Measurements from ENCODE around the gene VKORC1. TPM values are rescaled to one million over a fixed set of nuclear protein-coding genes. Genes with fewer than 3 reads are reported as not detected.

Gene VKORC1
- polyA plus RNA-seq, 4 donors, result 54.4 to 87.8 (median 80.6) TPM

GRCh38 chr16:31080035-31080629 lies 14.5 kb downstream of the VKORC1 start:
- Histone ChIP-seq H3K9me3 (ENCODE audit: control insufficient read depth in 2 of 2, insufficient read depth in 1 of 2, low read depth in 1 of 2, low read length in 1 of 2) (no peaks in the 10 kb centered on the region), H3K27me3 (ENCODE audit: control insufficient read depth in 3 of 3, insufficient read depth in 3 of 3, low read length in 3 of 3) (no peaks in the 10 kb centered on the region), H3K36me3 (ENCODE audit: control insufficient read depth in 3 of 3, insufficient read depth in 2 of 3, low read depth in 1 of 3, low read length in 3 of 3) (peaks cover 16 to 91% (median 22%) of the 10 kb centered on the region in 3 donors), H3K4me1 (ENCODE audit: control insufficient read depth in 3 of 3, insufficient read depth in 2 of 3, low read depth in 1 of 3, low read length in 2 of 3) (peaks cover 0 to 2% (median 0%) of the 10 kb centered on the region in 3 donors), H3K4me3 (ENCODE audit: low read depth in 1 of 3, low read length in 3 of 3) (no peak overlapping the region), H3K27ac (ENCODE audit: low read depth in 1 of 3, low read length in 2 of 3) (no peak overlapping the region)
- FAIRE-seq (no peak), DNase-seq (no peak)
- WGBS, 3 donors, result 96 to 98% (median 97%) methylated on average over 36 to 40 of the region's 40 CpGs

GRCh38 chr16:31079342-31079944 lies 15.2 kb downstream of the VKORC1 start:
- Histone ChIP-seq H3K27me3 (ENCODE audit: control insufficient read depth in 3 of 3, insufficient read depth in 3 of 3, low read length in 3 of 3) (no peaks in the 10 kb centered on the region), H3K36me3 (ENCODE audit: control insufficient read depth in 3 of 3, insufficient read depth in 2 of 3, low read depth in 1 of 3, low read length in 3 of 3) (peaks cover 16 to 85% (median 20%) of the 10 kb centered on the region in 3 donors), H3K27ac (ENCODE audit: low read depth in 1 of 3, low read length in 2 of 3) (no peak overlapping the region), H3K9me3 (ENCODE audit: control insufficient read depth in 2 of 2, insufficient read depth in 1 of 2, low read depth in 1 of 2, low read length in 1 of 2) (no peaks in the 10 kb centered on the region), H3K4me1 (ENCODE audit: control insufficient read depth in 3 of 3, insufficient read depth in 2 of 3, low read depth in 1 of 3, low read length in 2 of 3) (peaks cover 0 to 2% (median 0%) of the 10 kb centered on the region in 3 donors), H3K4me3 (ENCODE audit: low read depth in 1 of 3, low read length in 3 of 3) (no peak overlapping the region)
- FAIRE-seq, result no peak
- 86 to 95% (median 95%) methylated on average over 13 of the region's 13 CpGs for WGBS, 3 donors
- no peak for DNase-seq

GRCh38 chr16:31078597-31079341 lies 15.8 kb downstream of the VKORC1 start:
- Histone ChIP-seq H3K4me1 (ENCODE audit: control insufficient read depth in 3 of 3, insufficient read depth in 2 of 3, low read depth in 1 of 3, low read length in 2 of 3) (peaks cover 0 to 2% (median 0%) of the 10 kb centered on the region in 3 donors), H3K4me3 (ENCODE audit: low read depth in 1 of 3, low read length in 3 of 3) (no peak overlapping the region), H3K27me3 (ENCODE audit: control insufficient read depth in 3 of 3, insufficient read depth in 3 of 3, low read length in 3 of 3) (no peaks in the 10 kb centered on the region), H3K36me3 (ENCODE audit: control insufficient read depth in 3 of 3, insufficient read depth in 2 of 3, low read depth in 1 of 3, low read length in 3 of 3) (peaks cover 16 to 78% (median 19%) of the 10 kb centered on the region in 3 donors), H3K9me3 (ENCODE audit: control insufficient read depth in 2 of 2, insufficient read depth in 1 of 2, low read depth in 1 of 2, low read length in 1 of 2) (no peaks in the 10 kb centered on the region), H3K27ac (ENCODE audit: low read depth in 1 of 3, low read length in 2 of 3) (no peak overlapping the region)
- no peak for DNase-seq
- FAIRE-seq, result no peak
- WGBS, 3 donors, result 92 to 94% (median 94%) methylated on average over 15 of the region's 15 CpGs

GRCh38 chr16:31077592-31078396 lies 16.8 kb downstream of the VKORC1 start:
- Histone ChIP-seq H3K4me1 (ENCODE audit: control insufficient read depth in 3 of 3, insufficient read depth in 2 of 3, low read depth in 1 of 3, low read length in 2 of 3) (peaks cover 0 to 2% (median 0%) of the 10 kb centered on the region in 3 donors), H3K4me3 (ENCODE audit: low read depth in 1 of 3, low read length in 3 of 3) (no peak overlapping the region), H3K27me3 (ENCODE audit: control insufficient read depth in 3 of 3, insufficient read depth in 3 of 3, low read length in 3 of 3) (no peaks in the 10 kb centered on the region), H3K9me3 (ENCODE audit: control insufficient read depth in 2 of 2, insufficient read depth in 1 of 2, low read depth in 1 of 2, low read length in 1 of 2) (no peaks in the 10 kb centered on the region), H3K36me3 (ENCODE audit: control insufficient read depth in 3 of 3, insufficient read depth in 2 of 3, low read depth in 1 of 3, low read length in 3 of 3) (peaks cover 16 to 68% (median 16%) of the 10 kb centered on the region in 3 donors), H3K27ac (ENCODE audit: low read depth in 1 of 3, low read length in 2 of 3) (no peak overlapping the region)
- no peak for FAIRE-seq
- WGBS, 3 donors, result 93 to 96% (median 96%) methylated on average over 30 of the region's 30 CpGs
- no peak for DNase-seq

GRCh38 chr16:31077024-31077423 lies 17.6 kb downstream of the VKORC1 start:
- no peaks in the 10 kb centered on the region for H3K9me3 ChIP-seq (ENCODE audit: control insufficient read depth in 2 of 2, insufficient read depth in 1 of 2, low read depth in 1 of 2, low read length in 1 of 2)
- 97 to 98% (median 97%) methylated on average over 12 to 13 of the region's 13 CpGs for WGBS, 3 donors
- DNase-seq (no peak), FAIRE-seq (no peak)
- H3K4me3 ChIP-seq (ENCODE audit: low read depth in 1 of 3, low read length in 3 of 3), result no peak overlapping the region
- peaks cover 0 to 6% (median 5%) of the 10 kb centered on the region in 3 donors for H3K4me1 ChIP-seq (ENCODE audit: control insufficient read depth in 3 of 3, insufficient read depth in 2 of 3, low read depth in 1 of 3, low read length in 2 of 3)
- H3K27ac ChIP-seq (ENCODE audit: low read depth in 1 of 3, low read length in 2 of 3), result no peak overlapping the region
- no peaks in the 10 kb centered on the region for H3K27me3 ChIP-seq (ENCODE audit: control insufficient read depth in 3 of 3, insufficient read depth in 3 of 3, low read length in 3 of 3)
- peaks cover 14 to 61% (median 16%) of the 10 kb centered on the region in 3 donors for H3K36me3 ChIP-seq (ENCODE audit: control insufficient read depth in 3 of 3, insufficient read depth in 2 of 3, low read depth in 1 of 3, low read length in 3 of 3)

- H3K27ac ChIP-seq (ENCODE audit: low read depth in 1 of 3, low read length in 2 of 3), result no peak overlapping the region
- H3K36me3 ChIP-seq (ENCODE audit: control insufficient read depth in 3 of 3, insufficient read depth in 2 of 3, low read depth in 1 of 3, low read length in 3 of 3), result peaks cover 11 to 54% (median 16%) of the 10 kb centered on the region in 3 donors
- no peak for DNase-seq
- 77 to 82% (median 82%) methylated on average over 16 of the region's 16 CpGs for WGBS, 3 donors
- no peak overlapping the region for H3K4me3 ChIP-seq (ENCODE audit: low read depth in 1 of 3, low read length in 3 of 3)
- FAIRE-seq, result no peak
- H3K4me1 ChIP-seq (ENCODE audit: control insufficient read depth in 3 of 3, insufficient read depth in 2 of 3, low read depth in 1 of 3, low read length in 2 of 3), result peaks cover 0 to 7% (median 6%) of the 10 kb centered on the region in 3 donors
- no peaks in the 10 kb centered on the region for H3K9me3 ChIP-seq (ENCODE audit: control insufficient read depth in 2 of 2, insufficient read depth in 1 of 2, low read depth in 1 of 2, low read length in 1 of 2)
- no peaks in the 10 kb centered on the region for H3K27me3 ChIP-seq (ENCODE audit: control insufficient read depth in 3 of 3, insufficient read depth in 3 of 3, low read length in 3 of 3)
Measured at GRCh38 chr16:31076319-31076718, 18.3 kb downstream of the VKORC1 start.

GRCh38 chr16:31074814-31075183 lies 19.8 kb downstream of the VKORC1 start:
- DNase-seq, result no peak
- H3K36me3 ChIP-seq (ENCODE audit: control insufficient read depth in 3 of 3, insufficient read depth in 2 of 3, low read depth in 1 of 3, low read length in 3 of 3), result peaks cover 9 to 38% (median 12%) of the 10 kb centered on the region in 3 donors
- peaks cover 0 to 7% (median 6%) of the 10 kb centered on the region in 3 donors for H3K4me1 ChIP-seq (ENCODE audit: control insufficient read depth in 3 of 3, insufficient read depth in 2 of 3, low read depth in 1 of 3, low read length in 2 of 3)
- peak overlapping the region; percentile 82 to 87 (median 87) for H3K27ac ChIP-seq (ENCODE audit: low read depth in 1 of 3, low read length in 2 of 3)
- no peak for FAIRE-seq
- 1 to 2% (median 1%) methylated on average over 7 of the region's 7 CpGs for WGBS, 3 donors
- peak overlapping the region; percentile 71 to 99 (median 89) for H3K4me3 ChIP-seq (ENCODE audit: low read depth in 1 of 3, low read length in 3 of 3)
- no peaks in the 10 kb centered on the region for H3K9me3 ChIP-seq (ENCODE audit: control insufficient read depth in 2 of 2, insufficient read depth in 1 of 2, low read depth in 1 of 2, low read length in 1 of 2)
- H3K27me3 ChIP-seq (ENCODE audit: control insufficient read depth in 3 of 3, insufficient read depth in 3 of 3, low read length in 3 of 3), result no peaks in the 10 kb centered on the region

All from small intestine (tissue), 7 donors.